ENCODE data around the gene YEATS2.

The YEATS2 gene

GRCh38 chr3:183812761-183813445 is 115.3 kb downstream of the YEATS2 start:
- no peak for DNase-seq (ENCODE audit: low read depth)

- no peak for DNase-seq (ENCODE audit: low read depth)
Observed at GRCh38 chr3:183814240-183814639, 116.6 kb downstream of the YEATS2 start.

DNA sequence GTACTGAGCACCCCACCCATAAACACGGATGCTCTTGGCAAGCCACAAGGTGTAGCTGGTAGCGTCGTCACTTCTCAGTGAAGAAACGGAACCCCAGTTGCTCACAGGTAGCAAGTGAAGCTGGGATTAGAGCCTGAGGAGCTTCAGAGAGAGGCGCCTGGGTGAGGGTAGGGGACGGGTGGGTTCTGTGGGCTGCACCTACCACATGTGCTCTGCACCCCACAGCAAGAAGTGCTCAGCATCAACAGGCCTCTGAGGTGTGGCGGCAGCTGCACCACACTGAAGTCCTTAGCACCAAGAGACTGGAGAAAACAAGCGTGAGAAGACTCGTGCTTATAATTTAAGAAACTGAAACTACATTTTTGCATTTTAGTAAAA is 118.0 kb downstream of the YEATS2 start:
- DNase-seq (ENCODE audit: low read depth): no peak

GRCh38 chr3:183815951-183816475 is 118.4 kb downstream of the YEATS2 start:
- no peak for DNase-seq (ENCODE audit: low read depth)

DNA sequence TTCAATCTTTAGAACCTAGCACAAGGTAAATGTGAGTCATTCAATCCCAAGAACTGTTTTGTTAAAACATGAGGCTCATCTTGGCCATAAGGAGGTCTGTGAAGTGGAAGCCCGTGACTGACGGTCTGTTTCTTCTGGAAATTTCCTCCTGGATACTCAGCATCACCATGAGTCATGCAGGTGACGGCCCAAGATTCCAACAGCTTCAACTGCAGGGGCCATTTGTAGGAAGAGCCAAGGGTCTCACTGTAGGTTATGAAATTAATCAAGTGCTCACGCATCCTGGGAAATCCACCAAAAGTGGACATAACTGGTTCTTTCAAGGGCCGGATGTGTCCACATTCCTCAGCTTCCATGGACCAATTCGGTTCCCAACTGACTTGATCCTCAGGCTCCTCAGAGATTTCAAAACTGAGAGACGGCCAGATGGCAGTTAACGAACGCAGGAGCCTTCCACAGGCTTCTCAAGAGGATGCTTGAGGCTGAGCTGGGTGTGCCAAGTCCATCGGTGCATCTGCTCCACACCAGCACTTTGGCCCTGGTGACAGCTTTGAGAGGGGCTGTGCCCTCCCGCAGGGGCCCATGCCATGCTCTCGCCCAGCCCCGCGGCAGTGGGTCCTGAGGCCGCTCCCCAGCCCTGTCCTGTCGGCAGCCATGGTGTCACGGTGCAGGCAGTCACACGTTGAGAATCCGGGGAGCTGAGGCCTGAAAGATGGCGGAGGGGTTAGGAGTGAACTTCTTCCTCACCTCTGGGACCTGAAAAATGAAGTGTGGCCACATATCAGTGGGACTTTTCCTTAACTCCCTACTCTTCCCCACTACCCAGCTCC is 119.3 kb downstream of the YEATS2 start:
- DNase-seq (ENCODE audit: low read depth): no peak

- DNase-seq (ENCODE audit: low read depth): no peak
Observed at GRCh38 chr3:183817639-183818038, 120.0 kb downstream of the YEATS2 start.

DNA sequence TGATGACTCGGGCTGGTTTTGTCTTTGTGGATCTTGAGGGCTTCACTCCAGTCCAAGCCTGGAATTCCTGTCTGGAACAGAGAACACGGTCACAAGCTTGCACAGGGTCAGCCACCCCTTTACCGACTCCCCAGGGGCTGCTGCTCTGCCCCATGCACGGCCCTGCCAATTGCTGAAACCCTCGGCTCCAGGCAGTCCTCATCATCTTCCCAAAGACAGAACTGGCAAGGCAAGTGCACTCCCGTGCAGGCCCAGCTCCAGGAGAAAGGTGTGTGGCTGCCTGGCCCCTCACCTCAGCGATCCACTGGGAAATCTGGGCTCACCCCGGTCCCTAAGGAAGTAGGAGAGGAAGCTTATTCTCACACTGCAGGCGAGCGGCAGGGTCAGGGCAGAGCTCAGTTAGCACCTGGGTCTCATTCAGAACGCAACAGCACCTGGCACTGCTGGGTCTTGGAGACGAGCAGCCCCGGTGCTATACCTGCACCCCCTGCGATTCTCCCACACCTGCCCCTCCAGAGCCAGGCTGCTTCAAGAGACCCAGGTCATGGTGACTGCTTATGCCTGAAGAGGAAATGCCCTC is 120.5 kb downstream of the YEATS2 start:
- no peak for DNase-seq (ENCODE audit: low read depth)

DNA sequence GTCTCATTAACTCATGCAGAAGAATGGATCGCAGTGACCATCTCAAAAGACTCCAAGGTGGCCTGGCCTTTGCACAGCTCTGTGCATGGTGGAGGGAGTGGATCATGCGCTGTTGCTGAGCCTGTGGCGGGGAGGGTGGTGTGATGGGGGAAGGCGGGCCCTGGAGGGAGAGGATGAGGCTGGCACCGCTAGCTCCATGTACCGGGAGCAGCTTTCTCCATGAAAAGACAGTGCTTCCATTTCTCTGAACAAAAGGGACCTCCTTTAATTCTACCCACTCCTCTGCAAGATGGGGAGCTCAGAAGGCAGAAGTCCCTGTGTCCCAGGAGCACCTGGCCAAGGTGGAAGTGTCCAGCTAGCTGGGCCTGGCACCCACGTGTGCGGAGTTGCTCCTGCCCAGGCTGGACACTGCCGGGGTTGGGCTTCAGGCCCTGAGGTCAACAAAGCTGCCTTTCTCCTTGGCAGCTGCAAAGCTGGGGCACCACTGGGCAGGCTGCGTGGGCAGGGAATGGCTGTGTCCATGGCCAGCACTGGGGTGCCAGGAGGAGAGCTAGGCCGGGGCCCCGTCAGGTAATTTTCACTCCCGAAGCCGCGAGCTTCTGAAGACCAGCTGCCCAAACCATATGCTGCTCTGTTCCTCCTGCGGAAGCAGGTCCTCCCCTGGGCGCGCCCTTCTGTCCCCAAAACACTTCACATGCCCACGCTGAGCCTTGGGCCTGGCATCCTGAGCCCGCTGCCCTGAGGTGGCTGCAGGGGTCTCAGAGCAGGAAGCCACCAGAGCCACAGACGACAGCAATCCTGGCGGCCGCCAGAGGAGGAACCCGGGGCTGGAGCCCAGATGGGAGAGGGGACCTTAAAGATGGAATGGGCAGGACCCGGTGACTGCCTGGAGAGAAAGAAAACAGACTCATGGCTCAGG is 121.4 kb downstream of the YEATS2 start:
- no peak for DNase-seq (ENCODE audit: low read depth)

DNA sequence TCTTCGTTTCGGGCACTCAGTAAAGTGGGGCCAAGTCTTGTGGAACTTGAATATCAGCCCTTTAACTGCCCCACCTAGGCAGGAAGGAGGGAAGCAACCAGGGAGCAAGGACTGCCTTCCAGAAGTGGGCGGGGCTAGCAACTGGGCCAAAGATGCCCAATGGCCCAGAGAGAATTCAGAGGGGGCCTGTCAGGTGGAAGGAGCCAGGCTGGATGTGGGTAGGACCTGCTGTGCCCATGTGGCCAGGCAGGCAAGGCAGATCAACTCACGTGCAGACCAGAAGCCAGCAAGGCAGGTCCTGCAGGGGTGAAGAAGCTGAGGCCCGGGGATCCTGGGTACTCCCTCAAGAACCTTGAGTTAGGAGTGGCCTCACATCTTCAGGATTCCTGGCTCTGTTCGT is 122.2 kb downstream of the YEATS2 start:
- DNase-seq (ENCODE audit: low read depth): no peak

DNA sequence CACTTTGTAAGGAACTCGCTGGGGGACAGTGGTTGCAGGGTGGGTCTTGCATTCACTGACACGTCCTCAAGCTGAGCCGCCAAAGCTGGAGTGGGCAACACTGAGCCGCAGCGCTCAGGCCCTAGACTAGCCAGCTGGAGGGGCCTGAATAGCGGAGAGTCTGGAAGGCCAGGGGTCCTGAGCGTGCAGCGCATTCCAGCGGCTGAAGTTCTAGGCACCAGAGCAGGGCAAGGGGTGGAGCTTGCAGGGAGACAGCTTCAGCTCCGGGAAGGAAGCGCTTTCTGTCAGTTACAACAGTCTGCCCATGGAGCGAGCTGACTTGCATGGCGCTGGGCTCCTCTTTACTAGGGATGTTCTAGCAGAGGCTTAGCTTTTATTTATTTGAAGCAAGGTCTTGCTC is 125.0 kb downstream of the YEATS2 start:
- no peak for DNase-seq (ENCODE audit: low read depth)

DNA sequence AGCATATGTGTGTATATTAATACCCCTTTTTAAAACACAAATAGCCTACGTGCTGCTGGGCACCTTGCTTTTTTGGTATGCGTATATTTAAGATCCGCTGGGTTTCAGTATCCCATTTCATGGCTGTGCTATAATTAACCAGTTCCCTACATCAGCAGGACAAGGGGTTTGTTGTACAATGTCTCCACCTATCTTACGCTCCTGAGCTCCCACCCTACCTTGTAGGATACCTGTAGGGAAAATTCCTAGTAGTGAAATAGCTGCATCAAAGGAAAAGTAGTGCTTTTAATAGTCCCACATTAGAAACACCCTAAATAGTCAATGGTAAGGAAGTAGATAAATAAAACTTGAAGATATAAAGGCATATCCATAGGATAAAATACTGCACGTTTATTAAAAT is 126.4 kb downstream of the YEATS2 start:
- no peak for DNase-seq (ENCODE audit: low read depth)

GRCh38 chr3:183824761-183825455 is 127.3 kb downstream of the YEATS2 start:
- no peak for DNase-seq (ENCODE audit: low read depth)

DNA sequence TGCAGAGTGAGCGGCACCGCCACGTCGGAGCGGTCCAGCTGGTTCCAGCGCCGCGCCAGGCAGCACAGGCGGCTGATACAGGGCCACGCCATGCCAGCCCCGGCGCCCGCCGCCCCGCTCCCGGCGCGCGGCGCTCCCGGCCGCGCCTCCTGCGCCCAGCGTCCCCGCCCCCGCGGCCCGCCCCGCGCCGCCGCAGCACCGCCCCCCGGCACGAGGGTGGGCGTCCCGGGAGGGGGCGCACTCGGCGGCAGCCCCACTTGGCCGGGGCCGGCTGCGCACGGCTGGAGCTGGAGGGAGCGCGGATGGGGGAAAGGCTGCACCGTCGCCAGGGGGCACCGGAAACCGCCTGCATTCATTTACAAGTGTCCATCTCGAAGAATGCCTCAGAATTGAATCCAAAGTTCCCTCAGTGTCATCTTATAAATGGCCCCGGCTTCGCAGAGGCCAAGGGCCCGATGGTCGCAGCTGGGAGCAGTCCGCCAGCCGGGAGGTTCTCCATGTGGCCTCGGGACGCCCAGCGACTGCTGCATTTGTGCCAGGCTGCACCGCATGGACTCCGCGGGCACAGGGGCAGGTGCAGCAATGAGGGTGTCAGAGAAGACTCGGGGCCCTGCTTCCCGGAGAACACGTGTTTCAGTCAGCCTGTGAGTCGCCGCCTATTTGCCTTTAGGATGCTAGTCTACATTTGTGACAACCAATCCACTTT is 128.0 kb downstream of the YEATS2 start, which contains the start of gene MAP6D1:
TSS of gene MAP6D1 (minus strand) at position 122 of the 706 bp plus-strand sequence. CDS start at position 92, 30 bp downstream.
- peak; percentile 31 for DNase-seq (ENCODE audit: low read depth)

GRCh38 chr3:183826448-183827250 is 129.1 kb downstream of the YEATS2 start:
- no peak for DNase-seq (ENCODE audit: low read depth)

- no peak for DNase-seq (ENCODE audit: low read depth)
Observed at GRCh38 chr3:183827809-183828537, 130.4 kb downstream of the YEATS2 start.

DNA sequence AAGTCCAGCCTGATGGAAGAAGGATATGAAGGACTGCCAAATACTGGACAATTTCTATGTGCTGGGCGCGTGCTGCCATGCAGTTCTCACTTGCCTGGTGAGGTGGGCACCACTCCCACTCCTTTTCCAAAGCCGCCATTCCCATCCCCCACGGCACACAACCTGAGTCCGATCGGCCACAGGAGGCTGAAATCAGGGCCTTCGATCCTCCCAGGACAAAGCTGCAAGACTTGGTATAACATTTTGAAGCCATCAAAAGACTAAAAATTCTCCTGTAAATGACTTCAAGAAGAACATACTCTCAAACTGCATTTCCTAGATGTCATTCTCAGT is 130.9 kb downstream of the YEATS2 start:
- no peak for DNase-seq (ENCODE audit: low read depth)

DNA sequence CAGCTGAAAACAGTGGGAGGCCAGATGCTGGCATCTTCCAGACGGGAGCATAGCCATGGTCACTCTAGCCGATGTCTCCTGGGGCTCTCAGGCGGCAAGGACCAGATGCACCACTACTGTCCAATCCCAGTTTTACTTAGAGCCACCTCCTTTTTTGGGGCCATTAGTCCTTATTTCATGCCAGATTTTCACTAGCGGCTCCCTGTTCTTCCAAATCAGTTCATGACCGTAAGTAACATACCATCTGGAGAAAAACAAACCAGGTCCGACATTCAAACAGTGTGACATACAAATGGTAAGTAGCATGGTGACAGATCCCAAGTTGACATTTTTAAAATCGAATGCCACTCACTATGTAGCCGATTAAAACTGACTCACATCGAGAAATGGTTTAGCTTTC is 131.9 kb downstream of the YEATS2 start:
- no peak for DNase-seq (ENCODE audit: low read depth)

DNA sequence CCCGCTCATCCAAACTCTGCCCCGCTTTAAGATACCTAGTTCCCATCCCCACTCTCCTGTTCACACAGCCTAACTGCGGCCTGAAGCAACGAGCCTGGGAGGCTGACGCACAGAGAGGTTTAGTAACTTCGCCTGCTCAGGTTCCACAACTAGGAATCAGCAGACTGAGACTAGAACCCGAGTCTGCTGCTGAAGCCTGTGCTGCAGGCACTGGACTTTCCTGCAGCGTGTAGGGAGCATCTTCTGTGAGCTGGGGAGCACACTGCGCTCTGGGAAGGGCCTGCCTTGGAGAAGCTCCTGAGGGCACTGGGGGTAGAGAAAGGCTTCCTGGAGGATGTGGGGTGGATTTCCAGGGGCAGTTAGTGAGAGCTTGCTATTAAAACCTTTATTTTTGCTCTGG is 132.6 kb downstream of the YEATS2 start:
- no peak for DNase-seq (ENCODE audit: low read depth)

DNA sequence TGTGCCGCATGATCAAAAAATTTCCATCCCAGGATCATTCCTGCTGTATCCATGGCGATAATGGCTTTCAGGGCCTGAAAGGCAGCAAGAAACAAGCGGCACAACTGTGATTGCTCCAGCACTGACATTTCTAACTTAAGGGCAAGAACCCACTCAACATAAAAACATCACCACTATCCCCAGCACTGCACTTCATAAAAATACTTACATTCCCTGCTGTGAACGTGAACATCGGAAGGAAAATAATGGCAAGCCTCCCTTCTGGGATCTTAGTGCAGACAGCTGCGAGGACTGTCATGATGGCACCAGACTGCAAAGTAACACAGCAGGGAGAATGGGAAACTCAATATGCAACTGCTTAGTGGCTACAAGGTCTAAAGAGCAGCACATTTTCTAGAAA is 135.9 kb downstream of the YEATS2 start:
- DNase-seq (ENCODE audit: low read depth): no peak

Data from activated gamma-delta T cell treated with anti-CD3 and anti-CD28 coated beads, Interleukin-2, amount 50 U/mL, for 16 hours (primary cell).